Measurements from ENCODE around the gene SPNS2.
A peak's percentile ranks its signal among the peaks of the same experiment; 100 is the strongest.

The SPNS2 gene

GRCh38 chr17:4480929-4481898 lies 17.5 kb upstream of the SPNS2 start:
- peak; percentile 30 for DNase-seq (ENCODE audit: low read depth)

- DNase-seq (ENCODE audit: low read depth): no peak
Observed at GRCh38 chr17:4482338-4483011, 16.2 kb upstream of the SPNS2 start.

- no peak for DNase-seq (ENCODE audit: low read depth)
Observed at GRCh38 chr17:4483012-4483840, 15.5 kb upstream of the SPNS2 start.

GRCh38 chr17:4485676-4486646 lies 12.7 kb upstream of the SPNS2 start:
- peak; percentile 53 for DNase-seq (ENCODE audit: low read depth)

- DNase-seq (ENCODE audit: low read depth): no peak
Observed at GRCh38 chr17:4487296-4487695, 11.4 kb upstream of the SPNS2 start.

- DNase-seq (ENCODE audit: low read depth): no peak
Observed at GRCh38 chr17:4487820-4488716, 10.6 kb upstream of the SPNS2 start.

- no peak for DNase-seq (ENCODE audit: low read depth)
Observed at GRCh38 chr17:4488989-4489595, 9.6 kb upstream of the SPNS2 start.

GRCh38 chr17:4490109-4490591 lies 8.5 kb upstream of the SPNS2 start:
- DNase-seq (ENCODE audit: low read depth): no peak

GRCh38 chr17:4490637-4491061 lies 8.0 kb upstream of the SPNS2 start:
- DNase-seq (ENCODE audit: low read depth): no peak

- DNase-seq (ENCODE audit: low read depth): no peak
Observed at GRCh38 chr17:4492721-4493561, 5.7 kb upstream of the SPNS2 start.

- no peak for DNase-seq (ENCODE audit: low read depth)
Observed at GRCh38 chr17:4497101-4497824, 1.4 kb upstream of the SPNS2 start.

GRCh38 chr17:4499431-4500190 lies 930 bp downstream of the SPNS2 start:
- no peak for DNase-seq (ENCODE audit: low read depth)

GRCh38 chr17:4500191-4500571 lies 1.5 kb downstream of the SPNS2 start:
- DNase-seq (ENCODE audit: low read depth): no peak

- no peak for DNase-seq (ENCODE audit: low read depth)
Observed at GRCh38 chr17:4501295-4501949, 2.7 kb downstream of the SPNS2 start.

- DNase-seq (ENCODE audit: low read depth): no peak
Observed at GRCh38 chr17:4502466-4503154, 3.9 kb downstream of the SPNS2 start.

Measured in activated T-cell treated with anti-CD3 and anti-CD28 coated beads for 24 hours (primary cell).